Glutamatergic neuron (in vitro differentiated cells): ENCODE measurements around the gene SCRT2. TPM values are rescaled to one million over a fixed set of nuclear protein-coding genes. Genes with fewer than 3 reads are reported as not detected.

Source experiments
- DNase-seq: peaks from one replicate; pipeline ENCODE4 v3.0.0; 2022
- H3K27ac Mint-ChIP-seq: one replicate; pipeline ENCODE4 v1.8.0; 2020; ENCODE audit warnings: mild to moderate bottlenecking, mixed read lengths, inconsistent platforms; ENCODE audit not compliant: unreplicated experiment
- H3K27me3 Mint-ChIP-seq: one replicate; pipeline ENCODE4 v1.8.0; 2020; ENCODE audit warnings: mild to moderate bottlenecking, moderate library complexity, mixed read lengths, inconsistent platforms; ENCODE audit not compliant: unreplicated experiment
- H3K36me3 Mint-ChIP-seq: one replicate; pipeline ENCODE4 v1.8.0; 2020; ENCODE audit warnings: mild to moderate bottlenecking, mixed read lengths, inconsistent platforms; ENCODE audit not compliant: unreplicated experiment
- H3K4me1 Mint-ChIP-seq: one replicate; pipeline ENCODE4 v1.8.0; 2020; ENCODE audit warnings: mild to moderate bottlenecking, low read depth, mixed read lengths, inconsistent platforms; ENCODE audit not compliant: unreplicated experiment
- H3K4me3 Mint-ChIP-seq: one replicate; pipeline ENCODE4 v1.8.0; 2020; ENCODE audit warnings: mild to moderate bottlenecking, mixed read lengths, inconsistent platforms; ENCODE audit not compliant: unreplicated experiment
- H3K9me3 Mint-ChIP-seq: one replicate; pipeline ENCODE4 v1.8.0; 2020; ENCODE audit warnings: mild to moderate bottlenecking, moderate library complexity, mixed read lengths, inconsistent platforms; ENCODE audit not compliant: unreplicated experiment
- CTCF ChIP-seq: fragments of 200-600 bp; sonication (generic); IDR thresholded peaks from one replicate; pipeline ENCODE4 v1.5.0; 2021; ENCODE audit not compliant: partially characterized antibody, unreplicated experiment
- total RNA-seq: library from RNA; stranded (reverse); fragmentation: NEBNext Ultra II Directional; extraction: Animal tissue kit (Norgen Biotek cat#: 25700); gene quantifications from one replicate; pipeline ENCODE4 v1.2.1, GENCODE V29; 2021; ENCODE audit not compliant: unreplicated experiment

The SCRT2 gene
- total RNA-seq, 1 donor from 2014 or later: 28.0 TPM

- Mint-ChIP-seq H3K36me3 (peaks cover 22% of the 10 kb centered on the region), H3K4me1 (peaks cover 6% of the 10 kb centered on the region), H3K27ac (no peak overlapping the region), H3K27me3 (peaks cover 2% of the 10 kb centered on the region), H3K4me3 (no peak overlapping the region), H3K9me3 (peaks cover 4% of the 10 kb centered on the region)
- DNase-seq: no peak
- TF ChIP-seq CTCF: no peak
Measured at GRCh38 chr20:620246-620645, 55.4 kb downstream of the SCRT2 start.

GRCh38 chr20:618980-619379, 56.6 kb downstream of the SCRT2 start:
- Mint-ChIP-seq H3K27ac (no peak overlapping the region), H3K4me1 (no peaks in the 10 kb centered on the region), H3K9me3 (peaks cover 3% of the 10 kb centered on the region), H3K36me3 (peaks cover 17% of the 10 kb centered on the region), H3K4me3 (no peak overlapping the region), H3K27me3 (peaks cover 2% of the 10 kb centered on the region)
- no peak for TF ChIP-seq CTCF
- DNase-seq: no peak

- peaks cover 17% of the 10 kb centered on the region for H3K36me3 Mint-ChIP-seq
- H3K4me3 Mint-ChIP-seq: peak overlapping the region; percentile 10
- TF ChIP-seq CTCF: no peak
- DNase-seq: no peak
- peaks cover 3% of the 10 kb centered on the region for H3K9me3 Mint-ChIP-seq
- no peaks in the 10 kb centered on the region for H3K4me1 Mint-ChIP-seq
- H3K27ac Mint-ChIP-seq: no peak overlapping the region
- H3K27me3 Mint-ChIP-seq: peaks cover 3% of the 10 kb centered on the region
Measured at GRCh38 chr20:617934-618690, 57.5 kb downstream of the SCRT2 start.

DNA sequence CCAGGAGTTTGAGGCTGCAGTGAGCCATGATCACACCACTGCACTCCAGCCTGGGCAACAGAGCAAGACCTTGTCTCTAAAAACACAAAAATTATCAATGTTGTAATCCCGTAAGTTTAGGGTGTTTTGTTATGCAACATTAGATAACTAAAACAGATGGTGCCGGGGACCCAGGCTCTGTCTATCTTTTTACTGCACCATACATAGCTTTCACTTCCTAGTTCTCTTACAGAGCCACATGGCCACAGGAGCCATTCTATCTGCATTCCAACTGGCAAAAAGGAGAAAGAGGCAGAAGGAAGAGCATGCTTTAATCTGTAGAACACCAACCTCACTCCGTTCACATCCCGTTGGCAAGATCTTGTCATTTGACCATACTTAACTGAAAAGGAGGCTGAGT, 60.1 kb downstream of the SCRT2 start:
- Mint-ChIP-seq H3K36me3 (peaks cover 17% of the 10 kb centered on the region), H3K27ac (no peak overlapping the region), H3K4me1 (peaks cover 14% of the 10 kb centered on the region), H3K4me3 (no peak overlapping the region), H3K27me3 (peaks cover 11% of the 10 kb centered on the region), H3K9me3 (peaks cover 3% of the 10 kb centered on the region)
- no peak for DNase-seq
- no peak for TF ChIP-seq CTCF

- no peak for DNase-seq
- Mint-ChIP-seq H3K27me3 (peaks cover 15% of the 10 kb centered on the region), H3K4me3 (peak overlapping the region; percentile 38), H3K9me3 (peaks cover 4% of the 10 kb centered on the region), H3K4me1 (peaks cover 31% of the 10 kb centered on the region), H3K27ac (no peak overlapping the region), H3K36me3 (no peaks in the 10 kb centered on the region)
- TF ChIP-seq CTCF: no peak
Measured at GRCh38 chr20:611843-612185, 63.8 kb downstream of the SCRT2 start.
